Activated naive CD4-positive, alpha-beta T cell treated with anti-CD3 and anti-CD28 coated beads, Interleukin-2, amount 10 ng/mL, durations not matched to agents 7 days and 5 days (primary cell): Measurements from ENCODE around the gene SP110.

Experiments used
- CTCF ChIA-PET: fragments of 350-600 bp; sonication (Branson Sonifier 250); formaldehyde crosslinking; loops from one replicate; lab custom pipeline; 2021; ENCODE audit warnings: antibody characterized with exemption; lab: Charles Lee
- DNase-seq: peaks from one replicate; pipeline ENCODE4 v3.0.0-alpha.2; 2020
- H3K27ac Mint-ChIP-seq: one replicate; pipeline ENCODE4 v1.8.0; 2021; ENCODE audit warnings: mild to moderate bottlenecking, moderate library complexity, mixed read lengths
- H3K27me3 Mint-ChIP-seq: one replicate; pipeline ENCODE4 v1.8.0; 2021; ENCODE audit warnings: mild to moderate bottlenecking, mixed read lengths
- H3K36me3 Mint-ChIP-seq: one replicate; pipeline ENCODE4 v1.8.0; 2021; ENCODE audit warnings: mixed read lengths
- H3K4me1 Mint-ChIP-seq: one replicate; pipeline ENCODE4 v1.8.0; 2021; ENCODE audit warnings: mixed read lengths
- H3K4me3 Mint-ChIP-seq: one replicate; pipeline ENCODE4 v1.8.0; 2021; ENCODE audit warnings: mild to moderate bottlenecking, moderate library complexity, mixed read lengths
- H3K9me3 Mint-ChIP-seq: one replicate; pipeline ENCODE4 v1.8.0; 2021; ENCODE audit warnings: mixed read lengths

The SP110 gene

DNA sequence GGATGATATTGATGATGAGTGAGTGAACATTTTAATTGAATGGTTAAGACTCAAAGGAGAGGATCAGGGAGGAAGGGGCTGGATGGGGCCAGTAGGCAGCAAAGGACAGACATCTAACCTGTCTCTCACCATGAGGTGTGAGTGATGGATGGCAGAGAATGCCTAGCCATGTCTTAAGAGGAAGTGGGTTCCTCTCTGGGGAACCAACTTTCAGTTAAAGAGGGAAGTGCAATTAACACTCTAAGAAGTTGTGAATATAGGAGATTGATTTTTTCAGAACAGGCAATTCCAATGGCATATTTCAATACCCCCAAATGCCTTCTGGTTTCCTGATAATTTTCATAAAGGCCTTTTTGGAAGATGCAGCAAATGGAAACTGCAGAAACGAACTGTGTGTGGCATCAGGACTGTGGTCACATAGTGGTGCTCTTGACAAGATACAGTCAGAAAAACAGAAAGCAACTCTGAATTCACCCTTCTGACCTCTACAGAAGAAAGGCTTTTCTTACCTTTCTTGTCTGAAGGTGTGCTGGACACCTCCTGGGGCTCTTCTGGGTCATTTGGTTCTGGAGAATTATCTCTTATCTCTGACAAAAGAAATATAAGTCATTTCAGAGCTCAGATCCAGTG lies 10.2 kb downstream of the SP110 start:
- no peak overlapping the region for H3K4me3 Mint-ChIP-seq

DNA sequence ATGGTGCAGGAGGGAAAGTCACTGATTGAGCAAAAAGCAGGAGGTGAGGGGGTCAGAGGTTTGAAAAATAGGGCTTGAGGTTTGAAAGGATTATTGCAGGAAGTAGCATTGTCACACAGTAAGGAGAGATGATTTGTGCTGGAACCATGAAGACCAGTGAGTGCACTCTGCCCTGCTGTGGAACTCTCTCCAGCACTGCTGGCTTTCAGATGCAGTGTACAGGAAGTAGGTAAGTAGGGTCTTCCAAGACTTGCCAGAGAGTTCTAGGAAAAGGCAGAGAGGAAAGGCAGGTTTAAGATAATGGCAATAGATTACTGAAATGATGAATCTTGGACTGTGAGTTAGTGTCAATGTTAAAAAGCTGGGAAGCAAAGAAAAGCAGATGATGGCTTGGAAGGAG lies 11.2 kb downstream of the SP110 start:
- no peak for DNase-seq
- Mint-ChIP-seq H3K9me3 (no peaks in the 10 kb centered on the region), H3K4me1 (peaks cover 19% of the 10 kb centered on the region), H3K36me3 (peaks cover 51% of the 10 kb centered on the region), H3K27ac (no peak overlapping the region), H3K4me3 (no peak overlapping the region), H3K27me3 (no peaks in the 10 kb centered on the region)
- CTCF ChIA-PET: no interaction called here

More for the DNA sequence above, 10.2 kb downstream of the SP110 start:
- Mint-ChIP-seq H3K27ac (no peak overlapping the region), H3K27me3 (no peaks in the 10 kb centered on the region), H3K9me3 (no peaks in the 10 kb centered on the region), H3K4me1 (peaks cover 26% of the 10 kb centered on the region), H3K36me3 (peaks cover 55% of the 10 kb centered on the region)
- no peak for DNase-seq
- CTCF ChIA-PET: interaction anchor here (1.8 kb wide), 1 partner anchor 9 kb away, joined by 4 read pairs; no protein-coding TSS in a partner anchor

DNA sequence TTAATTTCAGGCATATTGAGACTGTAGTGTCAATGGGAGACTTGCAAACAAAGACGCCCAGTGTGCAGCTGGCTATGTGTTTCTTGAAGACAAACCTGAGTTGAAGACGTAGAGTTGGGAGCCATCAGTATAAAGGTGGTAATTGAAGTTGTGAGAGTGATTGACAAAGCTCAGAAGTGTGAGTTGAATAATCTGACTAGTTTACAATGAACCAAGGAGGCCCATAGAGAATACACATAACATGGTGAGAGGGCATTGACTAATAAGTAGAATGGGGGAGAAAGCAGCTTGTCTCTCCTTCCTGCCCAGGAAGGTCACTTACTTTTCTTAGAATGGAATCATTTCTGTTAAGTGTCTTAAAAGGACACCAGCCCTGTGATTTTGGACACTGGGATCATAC lies 14.1 kb downstream of the SP110 start:
- Mint-ChIP-seq H3K9me3 (no peaks in the 10 kb centered on the region), H3K4me3 (no peak overlapping the region), H3K4me1 (peaks cover 15% of the 10 kb centered on the region), H3K27ac (no peak overlapping the region), H3K36me3 (peaks cover 52% of the 10 kb centered on the region), H3K27me3 (no peaks in the 10 kb centered on the region)
- CTCF ChIA-PET: no interaction called here
- no peak for DNase-seq

DNA sequence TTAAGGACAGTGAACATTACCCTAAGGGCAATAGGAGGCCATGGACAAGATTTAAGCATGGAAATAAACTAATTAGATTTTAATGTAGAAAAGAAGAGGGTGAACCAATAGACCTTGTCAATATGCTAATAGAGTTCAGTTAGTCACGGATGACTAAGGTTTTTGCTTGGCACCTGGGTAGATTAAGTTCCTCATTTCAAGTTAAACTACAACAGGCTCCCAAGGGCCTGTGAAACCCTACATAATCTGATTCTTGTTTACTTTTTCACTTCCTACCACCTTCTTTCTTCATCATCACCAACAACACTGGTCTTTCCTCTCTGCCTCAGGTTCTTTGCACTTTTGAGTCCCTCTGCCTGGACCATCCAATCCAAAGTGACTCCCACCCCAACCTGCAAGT lies 14.8 kb downstream of the SP110 start:
- Mint-ChIP-seq H3K36me3 (peaks cover 59% of the 10 kb centered on the region), H3K4me3 (no peak overlapping the region), H3K9me3 (no peaks in the 10 kb centered on the region), H3K27ac (peak overlapping the region; percentile 15), H3K4me1 (peaks cover 15% of the 10 kb centered on the region), H3K27me3 (no peaks in the 10 kb centered on the region)
- DNase-seq: no peak
- CTCF ChIA-PET: no interaction called here

DNA sequence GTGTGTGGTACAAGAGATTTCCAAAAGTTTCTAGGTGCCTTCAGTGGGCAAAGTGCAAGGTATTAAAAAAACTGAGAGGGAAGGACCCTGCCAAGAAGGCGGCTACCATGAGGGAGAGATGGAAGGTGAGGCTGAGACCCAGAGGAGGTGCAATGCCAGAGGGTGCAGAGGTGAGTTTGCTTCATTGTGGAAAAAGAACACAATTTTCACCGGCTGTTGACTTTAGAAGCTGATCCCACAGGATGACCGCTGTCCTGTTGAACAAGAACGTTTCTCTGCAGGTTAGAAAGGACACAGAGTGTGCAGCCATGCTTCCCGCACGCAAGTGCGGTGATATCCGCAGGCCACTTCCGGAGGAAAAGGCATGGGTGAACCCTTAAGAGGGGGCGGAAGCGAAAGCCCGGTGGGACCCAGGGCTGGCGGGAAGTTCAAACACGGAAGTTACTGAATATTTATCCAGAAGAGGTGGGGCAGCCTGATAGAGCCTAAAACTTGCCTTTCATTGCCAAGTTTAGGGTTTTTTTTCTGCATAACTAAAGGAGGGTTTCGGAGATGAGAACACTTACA lies 16.6 kb downstream of the SP110 start:
- CTCF ChIA-PET: no interaction called here
- Mint-ChIP-seq H3K27me3 (no peaks in the 10 kb centered on the region), H3K27ac (peak overlapping the region; percentile 11), H3K9me3 (no peaks in the 10 kb centered on the region), H3K4me3 (no peak overlapping the region), H3K4me1 (peaks cover 15% of the 10 kb centered on the region), H3K36me3 (peaks cover 75% of the 10 kb centered on the region)
- no peak for DNase-seq

DNA sequence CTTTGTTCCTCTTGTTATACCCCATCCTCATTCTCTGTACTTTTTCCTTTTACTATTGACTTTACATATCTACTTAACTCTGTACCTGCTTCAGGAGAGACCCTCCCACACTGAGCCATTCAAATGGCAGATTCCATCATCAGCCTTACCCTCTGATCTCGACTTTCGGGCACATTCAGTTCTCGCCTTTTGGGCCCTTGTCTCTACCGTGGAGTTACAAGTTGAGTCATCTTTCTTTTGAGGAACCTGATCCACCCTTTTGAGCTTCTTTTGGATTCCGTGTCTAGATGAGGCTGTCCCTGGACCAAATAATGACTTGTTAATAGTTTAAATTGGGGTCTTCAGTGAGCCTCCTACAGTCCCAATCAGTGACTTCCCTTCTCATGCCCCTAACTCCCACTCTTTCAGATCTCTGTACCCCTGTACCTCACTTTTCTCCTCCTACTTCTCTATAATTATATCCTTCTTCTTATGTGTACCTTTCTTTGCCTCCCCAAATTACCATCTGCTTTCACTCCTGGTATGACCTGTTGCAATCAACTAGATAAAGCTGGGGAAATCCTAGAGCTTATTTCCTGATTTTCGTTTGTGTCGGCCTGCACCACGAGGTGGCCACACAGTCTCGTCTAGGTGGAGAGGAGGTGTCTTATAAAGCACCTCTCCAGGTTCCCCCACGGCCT lies 17.2 kb downstream of the SP110 start:
- peaks cover 15% of the 10 kb centered on the region for H3K4me1 Mint-ChIP-seq
- CTCF ChIA-PET: interaction anchor here (1.2 kb wide), 1 partner anchor 24 kb away, joined by 3 read pairs; no protein-coding TSS in a partner anchor
- peak overlapping the region; percentile 11 for H3K27ac Mint-ChIP-seq
- H3K4me3 Mint-ChIP-seq: no peak overlapping the region
- peaks cover 82% of the 10 kb centered on the region for H3K36me3 Mint-ChIP-seq
- H3K9me3 Mint-ChIP-seq: no peaks in the 10 kb centered on the region
- no peaks in the 10 kb centered on the region for H3K27me3 Mint-ChIP-seq
- no peak for DNase-seq

DNA sequence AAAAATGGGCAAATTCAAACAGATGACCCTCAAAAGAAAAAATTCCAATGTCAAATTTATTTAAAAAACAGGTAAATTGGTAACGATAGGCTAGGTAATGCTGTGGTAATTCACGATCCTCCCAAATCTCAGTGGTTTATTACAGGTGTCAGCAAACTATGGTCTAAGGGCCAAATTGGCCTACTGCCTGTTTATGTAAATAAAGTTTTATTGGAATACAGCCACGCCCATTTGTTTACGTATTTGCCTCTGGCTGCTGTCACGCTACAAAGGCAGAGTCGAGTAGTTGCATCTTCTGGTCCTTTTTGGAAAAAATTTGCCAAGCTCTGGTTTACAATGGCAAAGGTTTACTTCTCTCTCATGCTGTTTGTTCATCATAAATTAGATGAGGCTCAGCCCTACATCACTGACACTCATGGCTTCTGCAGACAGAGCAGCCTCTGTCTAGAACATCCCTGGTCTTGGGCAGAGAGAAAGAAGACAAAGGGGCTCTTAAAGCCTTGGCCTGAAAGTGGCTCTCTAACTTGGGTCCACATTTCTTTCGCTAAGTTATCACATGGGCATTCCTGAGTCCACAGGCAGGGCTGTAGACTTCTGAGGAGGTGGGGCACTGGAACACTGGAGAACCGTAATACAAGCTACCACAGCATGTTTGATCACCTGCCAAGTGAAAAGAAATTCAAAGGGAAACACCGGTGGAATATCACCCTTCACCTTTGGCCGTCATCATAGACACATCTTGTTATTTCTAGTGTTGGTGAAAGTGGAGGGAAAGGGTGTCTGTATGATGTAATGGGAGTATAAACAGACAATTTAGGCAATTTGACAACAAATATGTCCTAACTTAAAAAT lies 34.8 kb downstream of the SP110 start:
- DNase-seq: no peak
- CTCF ChIA-PET: no interaction called here
- Mint-ChIP-seq H3K4me3 (no peak overlapping the region), H3K36me3 (peaks cover 86% of the 10 kb centered on the region), H3K4me1 (no peaks in the 10 kb centered on the region), H3K27me3 (no peaks in the 10 kb centered on the region), H3K27ac (no peak overlapping the region), H3K9me3 (peaks cover 9% of the 10 kb centered on the region)

DNA sequence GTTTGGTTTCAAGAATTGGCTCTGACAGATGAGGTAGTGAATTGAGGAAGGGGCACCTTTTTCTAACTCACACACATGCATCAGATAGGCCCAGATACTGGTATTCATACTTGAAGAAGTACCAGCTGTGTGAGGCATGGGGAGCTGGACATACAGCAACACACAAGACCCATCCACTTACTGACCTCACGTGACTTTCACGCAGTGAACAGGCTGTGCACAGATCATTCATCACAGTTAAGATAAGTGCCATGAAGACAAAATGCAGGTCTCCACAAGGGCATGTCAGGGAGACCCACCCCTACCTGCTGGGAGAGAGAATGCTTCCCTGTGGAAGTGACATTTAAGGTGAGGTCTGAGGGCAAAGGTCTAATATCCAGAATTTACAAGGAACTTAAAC lies 38.6 kb downstream of the SP110 start:
- DNase-seq: no peak
- CTCF ChIA-PET: no interaction called here
- Mint-ChIP-seq H3K4me3 (no peak overlapping the region), H3K27me3 (no peaks in the 10 kb centered on the region), H3K27ac (no peak overlapping the region), H3K36me3 (peaks cover 89% of the 10 kb centered on the region), H3K4me1 (no peaks in the 10 kb centered on the region), H3K9me3 (no peaks in the 10 kb centered on the region)

DNA sequence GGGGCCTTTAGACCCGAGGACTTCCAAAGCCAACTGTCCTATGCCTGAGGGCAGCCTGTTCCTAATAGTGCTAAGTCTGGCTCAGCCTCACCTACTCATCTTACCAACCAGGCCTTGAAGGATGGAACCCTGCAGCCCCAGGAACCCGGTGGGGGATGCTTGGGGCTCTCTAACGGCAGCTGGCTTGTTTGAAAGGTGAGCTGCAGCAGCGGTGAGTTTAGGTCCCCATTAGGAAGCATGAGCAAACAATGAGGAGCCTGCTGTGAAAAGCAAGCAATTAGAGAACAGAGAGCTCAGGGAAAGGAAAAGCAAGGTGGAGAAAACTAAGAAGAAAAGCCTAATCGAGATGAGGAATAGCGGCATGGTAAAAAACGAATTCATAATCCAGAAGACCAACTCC lies 39.9 kb downstream of the SP110 start:
- Mint-ChIP-seq H3K27me3 (no peaks in the 10 kb centered on the region), H3K36me3 (peaks cover 87% of the 10 kb centered on the region), H3K4me1 (no peaks in the 10 kb centered on the region), H3K27ac (no peak overlapping the region), H3K9me3 (no peaks in the 10 kb centered on the region), H3K4me3 (no peak overlapping the region)
- CTCF ChIA-PET: interaction anchor here (1.3 kb wide), 1 partner anchor 20 kb away, joined by 3 read pairs; no protein-coding TSS in a partner anchor
- DNase-seq: no peak

DNA sequence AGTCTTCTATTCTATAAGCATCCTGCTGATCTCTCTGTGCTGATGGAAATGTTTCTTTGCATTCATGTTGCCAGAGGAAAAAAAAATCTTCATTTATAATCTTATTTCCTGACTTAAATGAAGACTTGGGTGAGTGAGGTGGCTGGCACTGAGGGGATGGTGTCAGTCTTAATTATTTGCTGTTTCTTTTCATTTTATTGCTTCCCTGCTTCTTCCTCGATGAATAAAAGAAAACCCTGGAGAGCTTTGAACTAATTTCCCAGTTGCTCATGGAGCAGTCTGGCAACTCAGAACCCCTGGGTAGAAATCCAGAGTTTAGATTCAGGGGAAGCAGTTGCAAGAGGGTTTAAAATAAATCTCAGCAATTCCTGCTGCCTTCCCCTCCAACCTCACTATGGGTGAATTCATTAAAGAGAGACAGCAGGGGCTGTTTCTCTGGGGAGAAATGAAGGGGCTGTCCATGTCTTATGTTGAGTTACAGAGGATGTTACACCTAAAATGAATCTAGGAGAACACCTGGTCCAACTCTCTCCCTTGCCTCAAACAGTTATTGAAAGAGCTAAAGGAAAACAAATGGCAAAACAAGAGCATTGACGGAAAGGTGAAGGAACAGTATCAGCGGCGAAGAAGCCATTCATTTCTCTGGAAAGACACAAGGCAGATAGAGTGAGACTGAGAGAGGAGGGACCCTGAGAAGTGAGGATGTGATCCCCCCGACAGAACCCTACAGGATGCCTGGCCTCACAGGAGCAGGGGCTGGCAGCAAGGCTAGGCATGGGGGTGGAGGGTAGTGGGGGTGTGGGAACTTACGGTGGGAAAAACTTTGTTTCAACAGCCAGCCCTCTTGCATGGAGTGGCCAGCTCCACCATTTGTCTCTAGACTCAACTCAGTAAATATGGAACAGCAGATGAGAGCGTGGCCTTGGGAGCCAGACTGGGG lies 41.0 kb downstream of the SP110 start:
- H3K4me3 Mint-ChIP-seq: no peak overlapping the region
- peaks cover 88% of the 10 kb centered on the region for H3K36me3 Mint-ChIP-seq
- no peaks in the 10 kb centered on the region for H3K4me1 Mint-ChIP-seq
- CTCF ChIA-PET: interaction anchor here (0.9 to 1.3 kb wide), 2 partner anchors 19 to 23 kb away, joined by 3 read pairs; no protein-coding TSS in a partner anchor
- no peaks in the 10 kb centered on the region for H3K9me3 Mint-ChIP-seq
- H3K27ac Mint-ChIP-seq: peak overlapping the region; percentile 6
- DNase-seq: no peak
- H3K27me3 Mint-ChIP-seq: no peaks in the 10 kb centered on the region

DNA sequence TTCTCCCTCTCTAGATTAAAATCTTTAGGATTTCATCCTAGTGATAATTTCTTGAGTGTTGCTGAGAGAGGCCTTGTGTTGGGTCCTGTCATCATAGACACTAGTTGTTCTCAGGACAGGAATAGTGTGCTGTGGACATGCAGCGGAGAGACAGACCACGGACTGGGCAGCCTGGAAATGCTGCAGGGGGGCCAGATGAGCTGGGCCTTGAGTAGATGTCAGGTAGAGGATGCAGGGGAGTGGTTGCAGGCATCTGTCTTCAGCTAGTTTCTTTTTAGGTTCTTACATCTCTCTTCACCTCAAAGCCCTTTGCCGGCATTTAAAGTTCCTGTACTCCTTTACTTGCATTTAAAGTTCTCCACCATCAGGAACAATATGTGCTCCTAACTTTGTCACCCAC lies 42.8 kb downstream of the SP110 start:
- H3K36me3 Mint-ChIP-seq: peaks cover 87% of the 10 kb centered on the region
- no peak for DNase-seq
- H3K9me3 Mint-ChIP-seq: no peaks in the 10 kb centered on the region
- H3K4me1 Mint-ChIP-seq: no peaks in the 10 kb centered on the region
- CTCF ChIA-PET: interaction anchor here (1.5 kb wide), 1 partner anchor 15 kb away, joined by 4 read pairs; no protein-coding TSS in a partner anchor
- no peaks in the 10 kb centered on the region for H3K27me3 Mint-ChIP-seq
- H3K4me3 Mint-ChIP-seq: no peak overlapping the region
- no peak overlapping the region for H3K27ac Mint-ChIP-seq

DNA sequence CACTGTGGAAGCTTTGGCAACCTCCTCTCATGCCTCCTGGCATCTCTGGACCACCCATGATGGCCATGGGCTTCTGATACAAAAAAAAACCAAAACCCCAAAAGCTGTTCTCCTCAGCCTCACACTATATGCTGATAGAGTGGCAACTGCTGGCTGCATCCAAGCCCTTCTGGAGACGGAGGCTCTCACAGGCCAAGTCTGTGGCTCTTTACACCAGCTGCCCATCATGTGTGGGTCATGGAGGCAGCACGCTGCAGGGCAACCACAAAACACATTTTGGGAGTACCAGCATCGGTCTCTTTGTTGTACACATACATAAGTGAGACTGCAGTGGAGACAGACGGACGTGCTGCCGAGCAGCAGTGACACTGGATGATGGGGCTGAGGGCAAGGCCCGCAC lies 45.3 kb downstream of the SP110 start:
- CTCF ChIA-PET: interaction anchor here (1.3 kb wide), 1 partner anchor 14 kb away, joined by 3 read pairs; no protein-coding TSS in a partner anchor
- H3K4me3 Mint-ChIP-seq: no peak overlapping the region
- H3K36me3 Mint-ChIP-seq: peaks cover 86% of the 10 kb centered on the region
- no peaks in the 10 kb centered on the region for H3K27me3 Mint-ChIP-seq
- no peak for DNase-seq
- H3K9me3 Mint-ChIP-seq: no peaks in the 10 kb centered on the region
- peaks cover 21% of the 10 kb centered on the region for H3K4me1 Mint-ChIP-seq
- H3K27ac Mint-ChIP-seq: no peak overlapping the region

DNA sequence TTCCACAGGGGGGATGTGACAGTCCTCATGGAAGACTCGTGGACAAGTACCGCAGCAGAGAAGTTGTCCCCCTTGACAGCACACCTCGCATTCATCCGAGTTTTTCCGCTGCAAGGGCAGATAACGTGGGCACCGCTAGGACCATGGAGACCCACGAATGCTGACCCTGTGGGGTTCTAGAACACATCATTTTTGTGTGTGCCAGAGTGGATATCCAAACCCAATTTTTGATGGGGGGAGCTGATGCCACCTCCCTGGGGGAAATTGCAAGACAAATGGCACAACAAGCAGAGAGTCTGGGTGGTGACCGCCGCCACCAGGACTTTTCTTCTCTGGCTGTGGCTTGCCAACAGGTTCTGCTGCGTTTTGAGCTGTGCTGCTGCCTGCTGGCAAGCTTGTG lies 46.9 kb downstream of the SP110 start:
- Mint-ChIP-seq H3K36me3 (peaks cover 84% of the 10 kb centered on the region), H3K9me3 (no peaks in the 10 kb centered on the region)
- CTCF ChIA-PET: no interaction called here

More for the DNA sequence above, 46.9 kb downstream of the SP110 start:
- Mint-ChIP-seq H3K27me3 (no peaks in the 10 kb centered on the region), H3K4me1 (peaks cover 22% of the 10 kb centered on the region), H3K4me3 (no peak overlapping the region), H3K27ac (no peak overlapping the region)
- DNase-seq: no peak
